Dermis microvascular lymphatic vessel endothelial cell (primary cell): ENCODE measurements around the gene HK2. TPM values are rescaled to one million over a fixed set of nuclear protein-coding genes. Genes with fewer than 3 reads are reported as not detected.
"Not testable (repeated sequence)": the region's sequence is repeated elsewhere in the genome, so short reads cannot be mapped to it uniquely, and the experiment has no call there.

ENCODE experiments used
- DNase-seq, 2 donors: peaks; one replicate each; pipeline versions ENCODE4 v3.0.0 to v3.0.0-alpha.2; 2010; ENCODE audit warnings: low read depth in 2 of 2
- total RNA-seq: library from RNA; depleted of rRNA; stranded (reverse); fragments of >200 nt; gene quantifications from 2 replicates; pipeline ENCODE4 v1.2.1, GENCODE V29; 2014

HK2 gene
- total RNA-seq, 1 donor from 2014 or later: 3.0 TPM

- DNase-seq: no peak
These were observed 61.1 kb downstream of the HK2 start for GRCh38 chr2:74895001-74895400.

- no peak for DNase-seq
These were observed 62.3 kb downstream of the HK2 start for GRCh38 chr2:74896232-74896631.

GRCh38 chr2:74900225-74900624 is 66.3 kb downstream of the HK2 start:
- DNase-seq: not testable (repeated sequence)

GRCh38 chr2:74902281-74902860 is 68.4 kb downstream of the HK2 start:
- DNase-seq: no peak

GRCh38 chr2:74906395-74906794 is 72.5 kb downstream of the HK2 start:
- DNase-seq: no peak

- not testable (repeated sequence) for DNase-seq
These were observed 73.6 kb downstream of the HK2 start for GRCh38 chr2:74907560-74907959.

GRCh38 chr2:74908748-74909444 is 75.0 kb downstream of the HK2 start:
- DNase-seq: no peak

GRCh38 chr2:74910245-74910644 is 76.3 kb downstream of the HK2 start:
- no peak for DNase-seq

- no peak for DNase-seq
These were observed 77.1 kb downstream of the HK2 start for GRCh38 chr2:74911061-74911460.

- DNase-seq: no peak
These were observed 81.8 kb downstream of the HK2 start for GRCh38 chr2:74915743-74916142.

GRCh38 chr2:74916394-74916793 is 82.5 kb downstream of the HK2 start:
- DNase-seq: no peak

- no peak for DNase-seq
These were observed 84.0 kb downstream of the HK2 start for GRCh38 chr2:74917702-74918619.

- peak; percentile 20 to 55 for DNase-seq
These were observed 85.9 kb downstream of the HK2 start for GRCh38 chr2:74919827-74920226.

- DNase-seq: no peak
These were observed 87.4 kb downstream of the HK2 start for GRCh38 chr2:74921236-74921736.

GRCh38 chr2:74922592-74923227 is 88.8 kb downstream of the HK2 start:
- no peak for DNase-seq

GRCh38 chr2:74924463-74925265 is 90.7 kb downstream of the HK2 start:
- DNase-seq: no peak

- no peak for DNase-seq
These were observed 91.4 kb downstream of the HK2 start for GRCh38 chr2:74925361-74925786.

- DNase-seq: no peak
These were observed 93.7 kb downstream of the HK2 start for GRCh38 chr2:74927621-74928020.

GRCh38 chr2:74930811-74931486 is 97.0 kb downstream of the HK2 start:
- DNase-seq: no peak

GRCh38 chr2:74931940-74932339 is 98.0 kb downstream of the HK2 start:
- no peak for DNase-seq
